GM23338 (cell line): ENCODE data around the gene BMF.

Experiments used
- EZH2 ChIP-seq: fragments of 200-600 bp; sonication (generic); IDR thresholded peaks from one replicate; pipeline ENCODE4 v1.8.0; 2017; ENCODE audit warnings: antibody characterized with exemption, mild to moderate bottlenecking, low read depth; ENCODE audit not compliant: unreplicated experiment
- EZH2phosphoT487 ChIP-seq: fragments of 200-600 bp; sonication (generic); IDR thresholded peaks from one replicate; pipeline ENCODE4 v1.8.1; 2018; ENCODE audit warnings: antibody characterized with exemption; ENCODE audit not compliant: unreplicated experiment
- POLR2AphosphoS5 ChIP-seq: IDR thresholded peaks from 2 replicates; pipeline ENCODE4 v1.6.1; 2016; ENCODE audit warnings: antibody characterized with exemption, low read depth
- TF ChIP-seq, protein P1 (sequence below), 2 experiments: fragments of 200-600 bp in 1 of 2; sonication (generic) in 1 of 2; conservative IDR thresholded peaks; 2 replicates each; pipeline versions ENCODE4 v1.5.1 to v1.6.1; 2016 to 2017; ENCODE audit warnings: antibody characterized with exemption in 2 of 2, low read depth in 2 of 2, mild to moderate bottlenecking in 2 of 2, moderate library complexity in 1 of 2

- TF ChIP-seq, protein P1, sequence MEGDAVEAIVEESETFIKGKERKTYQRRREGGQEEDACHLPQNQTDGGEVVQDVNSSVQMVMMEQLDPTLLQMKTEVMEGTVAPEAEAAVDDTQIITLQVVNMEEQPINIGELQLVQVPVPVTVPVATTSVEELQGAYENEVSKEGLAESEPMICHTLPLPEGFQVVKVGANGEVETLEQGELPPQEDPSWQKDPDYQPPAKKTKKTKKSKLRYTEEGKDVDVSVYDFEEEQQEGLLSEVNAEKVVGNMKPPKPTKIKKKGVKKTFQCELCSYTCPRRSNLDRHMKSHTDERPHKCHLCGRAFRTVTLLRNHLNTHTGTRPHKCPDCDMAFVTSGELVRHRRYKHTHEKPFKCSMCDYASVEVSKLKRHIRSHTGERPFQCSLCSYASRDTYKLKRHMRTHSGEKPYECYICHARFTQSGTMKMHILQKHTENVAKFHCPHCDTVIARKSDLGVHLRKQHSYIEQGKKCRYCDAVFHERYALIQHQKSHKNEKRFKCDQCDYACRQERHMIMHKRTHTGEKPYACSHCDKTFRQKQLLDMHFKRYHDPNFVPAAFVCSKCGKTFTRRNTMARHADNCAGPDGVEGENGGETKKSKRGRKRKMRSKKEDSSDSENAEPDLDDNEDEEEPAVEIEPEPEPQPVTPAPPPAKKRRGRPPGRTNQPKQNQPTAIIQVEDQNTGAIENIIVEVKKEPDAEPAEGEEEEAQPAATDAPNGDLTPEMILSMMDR (conservative IDR thresholded peaks at IDR 0.05; ENCODE audit: low read depth in 2 of 2): no peak
- TF ChIP-seq EZH2phosphoT487 (no peak), POLR2AphosphoS5 (no peak), EZH2 (no peak)
Observed at GRCh38 chr15:40046721-40047414, 61.8 kb downstream of the BMF start.
